Measurements from ENCODE around the gene NTM.

Gene NTM

DNA sequence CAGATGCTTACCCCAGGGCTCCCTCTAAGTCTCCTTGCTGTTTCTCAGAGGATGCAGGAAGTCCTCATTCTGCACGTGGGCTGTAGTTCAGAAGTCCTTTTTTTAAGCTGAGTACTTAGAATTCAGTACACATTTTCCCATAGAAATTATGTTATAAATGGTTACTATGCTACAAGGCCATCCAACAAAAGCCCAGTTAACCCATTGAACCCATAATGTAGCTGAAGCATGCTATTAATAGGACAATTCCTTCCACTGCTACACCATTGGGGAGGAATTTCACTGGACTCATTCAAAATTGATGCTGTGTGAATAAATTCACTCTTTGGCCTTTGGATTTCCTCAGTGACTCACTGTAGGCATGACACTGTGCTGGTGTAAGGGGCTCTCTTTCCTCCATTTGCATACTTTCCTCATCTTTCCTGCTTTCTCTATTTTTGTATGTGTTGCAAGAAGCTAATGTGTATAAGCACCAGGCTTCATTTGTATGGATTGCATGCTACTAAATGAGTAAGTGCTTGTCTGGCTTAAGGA is 148.0 kb downstream of the NTM start:
- H3K27ac ChIP-seq = no peak overlapping the region
- TF ChIP-seq, protein P1, sequence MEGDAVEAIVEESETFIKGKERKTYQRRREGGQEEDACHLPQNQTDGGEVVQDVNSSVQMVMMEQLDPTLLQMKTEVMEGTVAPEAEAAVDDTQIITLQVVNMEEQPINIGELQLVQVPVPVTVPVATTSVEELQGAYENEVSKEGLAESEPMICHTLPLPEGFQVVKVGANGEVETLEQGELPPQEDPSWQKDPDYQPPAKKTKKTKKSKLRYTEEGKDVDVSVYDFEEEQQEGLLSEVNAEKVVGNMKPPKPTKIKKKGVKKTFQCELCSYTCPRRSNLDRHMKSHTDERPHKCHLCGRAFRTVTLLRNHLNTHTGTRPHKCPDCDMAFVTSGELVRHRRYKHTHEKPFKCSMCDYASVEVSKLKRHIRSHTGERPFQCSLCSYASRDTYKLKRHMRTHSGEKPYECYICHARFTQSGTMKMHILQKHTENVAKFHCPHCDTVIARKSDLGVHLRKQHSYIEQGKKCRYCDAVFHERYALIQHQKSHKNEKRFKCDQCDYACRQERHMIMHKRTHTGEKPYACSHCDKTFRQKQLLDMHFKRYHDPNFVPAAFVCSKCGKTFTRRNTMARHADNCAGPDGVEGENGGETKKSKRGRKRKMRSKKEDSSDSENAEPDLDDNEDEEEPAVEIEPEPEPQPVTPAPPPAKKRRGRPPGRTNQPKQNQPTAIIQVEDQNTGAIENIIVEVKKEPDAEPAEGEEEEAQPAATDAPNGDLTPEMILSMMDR (IDR thresholded peaks at IDR 0.05) = no peak
- no peak for TF ChIP-seq ZFX (IDR thresholded peaks at IDR 0.05; ENCODE audit: borderline replicate concordance)

DNA sequence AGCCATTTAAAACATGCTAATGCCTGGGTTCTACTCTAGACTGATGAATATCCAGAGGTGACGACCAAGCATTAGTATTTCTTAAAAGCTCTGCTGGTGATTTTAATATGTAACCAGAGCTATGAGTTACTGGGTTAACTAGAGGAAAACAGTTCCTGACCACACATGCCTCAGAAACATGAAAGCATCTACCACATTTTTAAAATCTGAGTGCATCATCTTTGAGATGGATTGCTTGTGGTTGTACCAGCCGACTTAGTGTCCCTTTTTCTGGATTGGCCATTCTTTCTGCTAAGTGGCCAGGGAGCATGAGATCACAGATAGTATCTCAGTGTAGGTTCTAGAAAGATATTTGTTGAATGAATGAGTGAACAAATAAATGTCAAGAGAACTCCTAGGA is 152.4 kb downstream of the NTM start:
- TF ChIP-seq ZFX (IDR thresholded peaks at IDR 0.05; ENCODE audit: borderline replicate concordance) = no peak
- H3K27ac ChIP-seq = no peak overlapping the region

DNA sequence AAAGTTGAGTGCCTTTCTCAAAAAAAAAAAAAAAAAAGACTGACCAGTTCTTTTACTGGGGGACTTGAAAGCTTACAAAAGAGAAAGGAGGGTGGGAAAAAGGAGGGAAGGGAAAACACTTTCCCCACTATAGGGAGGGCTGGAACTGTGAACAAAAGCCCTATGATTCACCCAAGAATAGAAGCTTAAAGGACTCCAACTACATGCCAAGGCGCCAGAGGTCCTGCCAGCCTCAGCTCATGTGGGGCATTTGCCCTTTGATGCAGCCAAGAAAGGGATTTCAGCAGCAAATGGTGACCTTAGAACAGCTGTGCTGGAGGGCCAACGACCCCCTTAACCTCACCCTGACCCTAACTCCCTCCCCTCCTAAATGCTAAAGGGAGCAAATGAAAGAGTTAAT is 160.0 kb downstream of the NTM start:
- H3K27ac ChIP-seq = no peak overlapping the region
- TF ChIP-seq, protein P1 (IDR thresholded peaks at IDR 0.05) = no peak
- no peak for TF ChIP-seq ZFX (IDR thresholded peaks at IDR 0.05; ENCODE audit: borderline replicate concordance)

DNA sequence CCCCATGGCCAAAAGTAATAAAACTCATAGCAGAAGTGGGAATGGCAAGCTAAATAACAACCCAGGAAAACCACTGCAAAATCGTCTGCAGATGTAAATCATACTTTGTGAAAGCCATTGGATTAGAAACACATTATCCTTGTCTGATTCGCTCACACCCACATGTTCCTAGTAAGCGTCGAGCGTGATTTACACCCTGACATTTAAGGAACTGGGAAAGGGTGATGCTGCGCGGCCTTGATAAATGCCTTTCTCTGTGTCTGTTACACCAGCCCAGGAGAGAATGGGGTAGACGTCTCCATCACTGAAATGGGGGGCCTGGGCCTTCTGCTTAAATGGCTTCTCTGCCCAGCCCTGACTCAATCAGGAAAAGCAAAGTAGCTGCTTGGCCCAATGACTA is 162.7 kb downstream of the NTM start:
- H3K27ac ChIP-seq = no peak overlapping the region
- TF ChIP-seq, protein P1 (IDR thresholded peaks at IDR 0.05) = no peak
- no peak for TF ChIP-seq ZFX (IDR thresholded peaks at IDR 0.05; ENCODE audit: borderline replicate concordance)

DNA sequence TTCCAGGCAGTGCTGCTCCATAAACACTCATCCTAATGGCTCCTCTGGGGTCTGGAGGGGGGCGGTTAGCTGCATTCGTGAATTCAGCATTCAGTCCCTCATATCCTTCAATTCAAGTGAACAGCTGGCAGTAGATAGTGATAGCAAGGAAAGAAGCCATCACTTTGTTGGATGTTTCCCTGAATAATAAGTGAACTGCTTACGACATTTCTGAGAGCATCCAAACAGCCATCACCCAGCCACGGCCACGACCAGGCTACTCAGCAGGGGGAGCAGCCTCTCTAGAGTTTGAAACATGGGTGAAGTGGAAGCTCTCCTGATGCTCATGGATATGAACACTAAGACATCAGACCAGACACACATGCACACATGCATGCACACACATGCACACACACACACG is 163.6 kb downstream of the NTM start:
- TF ChIP-seq, protein P1 (IDR thresholded peaks at IDR 0.05) = no peak
- TF ChIP-seq ZFX (IDR thresholded peaks at IDR 0.05; ENCODE audit: borderline replicate concordance) = no peak
- H3K27ac ChIP-seq = no peak overlapping the region

DNA sequence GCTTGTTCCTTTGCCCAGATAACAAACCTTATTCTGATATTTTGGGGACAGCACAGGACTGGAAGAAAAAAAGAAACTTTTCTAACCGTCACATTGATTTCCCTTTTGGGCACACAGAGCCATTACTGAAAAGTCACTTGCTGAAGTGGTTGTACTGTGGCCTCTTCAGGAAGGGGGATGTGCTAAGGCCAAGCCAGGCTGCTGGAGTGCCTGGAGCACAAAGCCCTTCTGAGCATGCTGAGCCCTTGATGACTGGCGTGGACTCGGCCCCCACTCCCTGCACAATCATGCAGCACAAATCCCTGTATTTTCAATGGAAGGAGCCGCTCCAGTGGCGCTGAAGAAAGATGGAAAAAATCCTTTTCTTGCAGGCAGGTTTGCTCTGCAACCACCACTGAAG is 164.2 kb downstream of the NTM start:
- TF ChIP-seq ZFX (IDR thresholded peaks at IDR 0.05; ENCODE audit: borderline replicate concordance) = no peak
- TF ChIP-seq, protein P1 (IDR thresholded peaks at IDR 0.05) = no peak
- H3K27ac ChIP-seq = no peak overlapping the region

DNA sequence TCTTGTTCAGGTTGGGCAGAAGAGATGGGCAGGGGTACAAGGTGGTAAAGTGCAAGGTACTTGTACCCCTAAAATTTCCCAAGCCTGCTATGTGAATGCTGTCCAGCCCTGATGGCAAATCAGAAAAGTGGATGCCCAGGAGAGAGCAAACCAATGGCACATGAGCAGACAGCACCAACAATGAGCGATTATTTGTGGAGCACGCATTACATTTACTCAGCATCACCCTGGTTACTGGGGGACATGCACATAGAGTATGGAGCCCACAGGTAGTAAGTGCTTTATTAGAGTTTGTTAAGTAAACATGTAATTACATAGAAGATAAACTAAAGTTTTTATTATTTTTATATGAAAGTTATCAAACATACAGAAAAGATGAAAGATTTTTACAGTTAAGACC is 165.7 kb downstream of the NTM start:
- no peak for TF ChIP-seq ZFX (IDR thresholded peaks at IDR 0.05; ENCODE audit: borderline replicate concordance)
- TF ChIP-seq, protein P1 (IDR thresholded peaks at IDR 0.05) = no peak
- no peak overlapping the region for H3K27ac ChIP-seq

DNA sequence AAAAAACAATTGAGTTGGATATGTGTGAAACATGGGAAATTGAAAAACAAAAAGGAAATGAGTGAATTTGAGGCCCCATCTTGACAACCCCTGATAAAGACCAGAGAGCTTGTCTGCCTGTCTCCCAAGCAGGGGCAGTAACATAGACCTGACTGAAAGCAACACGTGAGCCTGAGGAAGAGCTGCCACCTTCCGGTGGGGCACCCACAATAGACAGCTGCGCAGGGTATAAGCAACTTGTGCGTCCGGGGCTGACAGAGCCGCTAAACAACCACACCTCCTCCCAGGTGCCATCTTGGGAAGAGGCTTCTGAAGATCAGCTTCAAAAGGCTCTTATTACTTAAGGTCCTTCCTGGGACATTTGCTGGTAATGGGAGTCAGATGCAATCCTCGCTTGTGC is 166.8 kb downstream of the NTM start:
- no peak for TF ChIP-seq ZFX (IDR thresholded peaks at IDR 0.05; ENCODE audit: borderline replicate concordance)
- TF ChIP-seq, protein P1 (IDR thresholded peaks at IDR 0.05) = no peak

More for the DNA sequence above, 166.8 kb downstream of the NTM start:
- no peak overlapping the region for H3K27ac ChIP-seq
